ENCODE data around the gene ISCU. TPM values are rescaled to one million over a fixed set of nuclear protein-coding genes. Genes with fewer than 3 reads are reported as not detected.
"Not testable (repeated sequence)": the region's sequence is repeated elsewhere in the genome, so short reads cannot be mapped to it uniquely, and the experiment has no call there.

Gene ISCU
- total RNA-seq, 1 donor from 2014 or later, result 132 TPM

- DNase-seq (ENCODE audit: low spot score) (no peak), ATAC-seq (no peak)
- intact Hi-C loops (cut with DNase I), result no loop called here
Observed at GRCh38 chr12:108610856-108611605, 48.6 kb downstream of the ISCU start.

DNA sequence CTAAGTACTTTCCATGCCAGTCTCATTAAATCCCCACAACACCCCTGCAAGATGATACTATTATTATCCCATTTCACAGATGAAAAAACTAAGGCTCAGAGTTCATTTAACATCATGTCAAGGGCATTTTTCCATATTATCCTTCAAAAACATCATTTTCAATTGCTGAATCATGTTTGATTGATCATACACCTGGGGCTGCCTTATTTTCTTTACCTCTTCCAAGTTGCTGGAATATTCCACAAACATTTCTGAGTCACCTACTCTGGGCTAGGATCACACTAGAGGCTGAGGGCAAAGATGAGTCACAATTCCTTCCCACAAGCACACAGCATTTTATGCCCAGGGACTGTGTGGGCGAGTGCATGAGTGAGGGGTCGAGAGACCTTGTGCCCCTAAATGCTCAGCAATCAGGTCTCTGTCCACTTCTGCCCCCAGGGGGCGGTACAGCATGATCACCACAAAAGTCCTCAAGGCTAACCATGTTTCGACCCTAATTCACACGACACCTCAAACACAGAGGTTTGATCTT, 49.6 kb downstream of the ISCU start:
- ATAC-seq (no peak), DNase-seq (ENCODE audit: low spot score) (no peak)
- intact Hi-C loops (cut with DNase I), result no loop called here

DNA sequence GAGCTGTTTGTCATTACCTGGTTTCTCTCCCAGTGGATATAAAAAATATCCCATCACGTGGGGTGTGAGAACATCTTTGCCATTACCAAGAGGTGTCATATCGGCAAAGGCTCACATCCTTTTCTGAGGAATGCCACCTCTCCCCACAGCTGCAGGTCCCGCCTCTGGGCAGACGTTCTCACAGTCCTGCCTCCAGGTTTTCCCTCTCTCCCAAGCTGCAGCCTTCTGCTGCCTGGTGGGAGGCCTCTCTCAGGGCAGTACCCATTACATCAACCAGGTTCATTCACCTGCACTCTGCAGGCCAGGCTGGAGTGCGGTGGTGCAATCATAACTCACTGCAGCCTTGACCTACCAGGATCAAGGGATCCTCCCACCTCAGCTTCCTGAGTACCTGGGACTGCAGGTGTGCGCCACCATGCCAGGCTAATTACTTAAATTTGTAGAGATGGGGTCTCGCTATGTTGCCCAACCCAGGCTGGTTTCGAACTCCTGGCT, 50.4 kb downstream of the ISCU start:
- intact Hi-C loops (cut with DNase I), result no loop called here
- ATAC-seq (no peak), DNase-seq (ENCODE audit: low spot score) (no peak)

DNA sequence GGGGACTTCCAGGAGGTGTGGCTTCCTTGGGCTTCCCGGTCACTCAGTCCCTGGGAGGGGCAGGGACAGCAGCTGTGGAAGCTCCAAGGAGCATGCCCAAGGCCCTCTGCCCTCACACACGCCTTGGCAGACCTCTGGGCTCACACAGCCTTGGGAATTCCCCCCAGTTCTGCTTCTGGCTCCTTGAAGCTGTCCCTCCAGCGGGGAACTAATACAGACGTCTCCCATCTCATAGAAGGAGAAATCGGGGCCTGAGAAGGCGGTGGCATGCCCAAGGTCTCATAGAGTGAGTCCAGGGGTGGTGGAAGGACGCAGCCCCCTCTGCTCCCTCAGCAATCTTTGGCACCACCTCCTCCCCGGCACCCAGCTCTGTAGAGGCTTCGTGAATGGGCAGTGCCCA, 51.2 kb downstream of the ISCU start:
- intact Hi-C loops (cut with DNase I), result no loop called here
- ATAC-seq (no peak), DNase-seq (ENCODE audit: low spot score) (no peak)

DNA sequence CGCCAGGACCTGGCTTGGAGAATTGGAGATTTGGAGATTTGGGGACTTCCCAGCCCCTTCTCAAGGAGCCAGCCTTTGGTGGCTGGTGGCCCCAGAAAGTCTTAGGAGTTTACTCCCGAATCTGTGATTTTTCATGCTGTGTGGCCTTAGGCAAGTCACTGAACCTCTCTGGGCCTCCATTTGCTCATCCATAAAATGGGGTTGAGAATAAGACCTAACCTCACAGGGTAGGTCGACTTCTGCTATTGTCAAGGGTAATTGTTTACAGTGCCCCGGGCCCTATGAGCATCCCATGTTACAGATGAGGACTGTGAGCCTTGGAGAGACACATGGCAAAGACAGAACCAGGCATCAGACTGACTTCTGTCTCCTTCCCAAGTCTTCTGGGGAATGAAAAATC, 51.6 kb downstream of the ISCU start:
- no peak for ATAC-seq
- DNase-seq (ENCODE audit: low spot score), result no peak
- intact Hi-C loops (cut with DNase I), result no loop called here

GRCh38 chr12:108614639-108615038, 52.2 kb downstream of the ISCU start:
- no peak for DNase-seq (ENCODE audit: low spot score)
- intact Hi-C loops (cut with DNase I), result loop anchor here (5.0 kb wide), 1 partner anchor 42 kb away; no protein-coding TSS in a partner anchor
- ATAC-seq, result no peak

- intact Hi-C loops (cut with DNase I), result loop anchor here (5.0 kb wide), 1 partner anchor 44 kb away; no protein-coding TSS in a partner anchor
- DNase-seq (ENCODE audit: low spot score) (no peak), ATAC-seq (no peak)
Observed at GRCh38 chr12:108615918-108616317, 53.5 kb downstream of the ISCU start.

GRCh38 chr12:108616359-108616758, 54.0 kb downstream of the ISCU start:
- ATAC-seq (no peak), DNase-seq (ENCODE audit: low spot score) (no peak)
- intact Hi-C loops (cut with DNase I), result loop anchor here (5.0 kb wide), 1 partner anchor 44 kb away; no protein-coding TSS in a partner anchor

- ATAC-seq, result peak; percentile 23
- intact Hi-C loops (cut with DNase I), result loop anchor here (5.0 kb wide), 1 partner anchor 45 kb away; no protein-coding TSS in a partner anchor
- no peak for DNase-seq (ENCODE audit: low spot score)
Observed at GRCh38 chr12:108616941-108617858, 54.8 kb downstream of the ISCU start.

DNA sequence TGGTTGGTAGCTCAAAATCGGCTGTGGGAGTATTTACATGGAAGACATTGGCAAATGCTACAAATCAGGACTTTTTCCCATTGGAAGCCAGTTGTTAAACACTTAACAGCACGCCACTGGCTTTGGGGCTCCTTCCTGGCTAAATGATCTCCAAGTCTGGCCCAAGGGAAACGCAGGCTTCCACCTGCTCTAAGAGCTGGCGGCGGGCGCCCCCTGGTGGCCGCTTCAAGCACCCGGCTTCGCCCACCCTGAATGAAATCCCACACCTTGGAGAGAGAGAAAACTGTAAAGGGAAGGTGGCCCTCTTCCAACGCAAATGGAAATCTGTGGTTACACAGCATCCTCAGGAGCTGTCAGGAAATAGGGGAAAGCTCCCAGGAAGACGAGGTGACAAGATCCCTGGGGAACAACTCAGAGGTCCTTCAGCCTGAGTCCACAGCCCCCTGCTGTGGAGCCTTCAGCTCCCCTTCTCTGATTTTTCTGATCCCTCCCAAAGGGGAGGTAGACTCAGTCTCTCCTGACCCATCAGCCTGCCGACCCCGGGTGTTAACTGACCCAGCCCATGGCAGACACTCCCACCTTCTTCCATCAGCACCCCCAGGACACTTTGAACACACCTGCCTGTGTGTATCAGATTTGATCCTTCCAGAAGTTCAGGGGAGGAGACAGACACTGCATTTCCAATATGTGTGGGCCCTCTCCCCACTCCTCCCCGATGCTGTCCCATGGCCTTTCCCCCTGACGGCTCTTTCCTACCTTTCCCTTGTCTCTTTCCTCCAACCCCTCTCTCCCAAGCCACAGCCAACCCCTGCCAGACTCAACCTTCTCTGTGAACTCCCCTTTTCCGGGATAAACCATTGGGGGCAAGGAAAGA, 55.9 kb downstream of the ISCU start:
- ATAC-seq (peak; percentile 91), DNase-seq (ENCODE audit: low spot score) (peak; percentile 90)
- intact Hi-C loops (cut with DNase I), result loop anchor here (5.0 kb wide), 1 partner anchor 46 kb away; no protein-coding TSS in a partner anchor

- DNase-seq (ENCODE audit: low spot score); ATAC-seq: not testable (repeated sequence)
- intact Hi-C loops (cut with DNase I), result loop anchor here (5.0 kb wide), 1 partner anchor 47 kb away; no protein-coding TSS in a partner anchor
Observed at GRCh38 chr12:108618953-108619274, 56.5 kb downstream of the ISCU start.

Other genes with a start within 250 kb of the ISCU start
- gene CMKLR1, start 223.3 kb upstream of the ISCU start, total RNA-seq, result 20.6 TPM
- 8.2 TPM for gene FICD, start 47.3 kb upstream of the ISCU start, total RNA-seq
- 56.4 TPM for gene SART3, start 1.4 kb upstream of the ISCU start, total RNA-seq
- gene TMEM119, start 35.5 kb downstream of the ISCU start, total RNA-seq, result 31.1 TPM
- gene SELPLG, start 71.3 kb downstream of the ISCU start, total RNA-seq, result 12.3 TPM
- 194 TPM for gene CORO1C, start 168.9 kb downstream of the ISCU start, total RNA-seq

Data from sciatic nerve (tissue), 2 donors.